ENCODE measurements around the gene ALKBH8. TPM values are rescaled to one million over a fixed set of nuclear protein-coding genes. Genes with fewer than 3 reads are reported as not detected.
"Not testable (repeated sequence)": the region's sequence is repeated elsewhere in the genome, so short reads cannot be mapped to it uniquely, and the experiment has no call there.

Gene ALKBH8
- total and polyA plus RNA-seq, 2 of the 13 experiments (the other 11 are each of a cell fraction or from before 2014, with no cell fraction given) = 2.4 to 9.1 TPM

DNA sequence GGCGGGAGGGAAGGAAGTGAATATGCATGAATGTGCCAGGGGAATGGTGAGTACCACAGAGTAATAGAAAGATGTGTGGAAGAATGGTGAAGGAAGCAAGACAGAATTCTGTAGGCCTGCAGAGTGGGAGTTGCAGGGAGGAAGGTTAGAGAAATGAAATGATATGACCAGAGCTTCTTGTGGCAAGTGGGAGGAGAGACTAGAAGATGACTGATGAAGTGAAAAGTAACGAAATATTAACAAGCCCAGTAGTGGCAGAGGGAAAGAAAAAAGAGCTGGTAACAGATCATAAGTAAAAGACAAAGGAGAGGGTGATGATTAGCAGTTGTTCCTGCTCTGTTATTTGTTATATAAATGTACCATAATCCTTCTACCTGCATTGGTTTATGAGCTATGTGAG is 1.0 kb upstream of the ALKBH8 start (continued):
- no peak for TF ChIP-seq ZBTB7B (CRISPR knock-in tag; IDR thresholded peaks at IDR 0.05)

DNA sequence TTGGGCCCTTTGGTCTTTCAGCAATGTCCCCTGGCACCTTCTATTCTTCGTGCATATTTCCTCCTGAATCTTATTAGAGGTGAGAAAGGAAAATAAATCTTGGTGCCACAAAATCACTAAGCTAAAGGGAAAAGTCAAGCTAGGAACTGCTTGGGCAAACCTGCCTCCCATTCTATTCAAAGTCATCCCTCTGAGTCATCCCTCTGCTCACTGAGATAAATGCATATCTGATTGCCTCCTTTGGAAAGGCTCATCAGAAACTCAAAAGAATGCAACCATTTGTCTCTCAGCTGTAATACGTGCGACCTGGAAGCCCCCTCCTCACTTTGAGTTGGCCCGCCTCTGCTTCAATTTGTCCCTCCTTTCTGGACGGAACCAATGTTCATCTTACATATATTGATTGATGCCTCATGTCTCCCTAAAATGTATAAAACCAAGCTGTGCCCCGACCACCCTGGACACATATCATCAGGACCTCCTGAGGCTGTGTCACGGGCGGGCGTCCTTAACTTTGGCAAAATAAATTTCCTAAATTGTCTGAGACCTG is 493 bp upstream of the ALKBH8 start:
- Histone ChIP-seq H2AFZ (ENCODE audit: low read length) (peak overlapping the region; percentile 90), H3K9ac (ENCODE audit: insufficient read depth, low read depth, low read length) (peak overlapping the region; percentile 76), H3K4me1 (ENCODE audit: insufficient read depth, low read length) (peaks cover 19% of the 10 kb centered on the region), H3K4me2 (ENCODE audit: low read depth, low read length) (peak overlapping the region; percentile 90), H3K4me3 (replicated peaks in 1 of 3; ENCODE audit: insufficient read depth in 1 of 3, low read depth in 2 of 3, low read length in 3 of 3) (peak overlapping the region; percentile 81 to 96 (median 84)), H3K27ac (ENCODE audit: extremely low read length, insufficient read depth, low read length) (peak overlapping the region; percentile 67)
- in situ Hi-C loops (cut with HindIII; ENCODE audit: extremely low pct_ligation_motif_present, low pct_unique_long_range_greater_than_20kb) = loop anchor here (5.0 kb wide), 1 partner anchor 126 kb away; no protein-coding TSS in a partner anchor
- CTCF ChIA-PET (ENCODE audit: low intra/inter-chr PET ratio, low total read pairs); H3K9me3 ChIP-seq (ENCODE audit: low read length); BruUV-seq (replicated peaks); intact Hi-C loops (cut with micrococcal nuclease; ENCODE audit: unreplicated experiment); POLR2A ChIA-PET; DNase-seq (ENCODE audit: low spot score); H4K20me1 ChIP-seq (ENCODE audit: insufficient read depth, low read length); H3K36me3 ChIP-seq (replicated peaks in 1 of 2; ENCODE audit: control insufficient read depth in 1 of 2, insufficient read depth in 2 of 2, low read length in 2 of 2); H3K79me2 ChIP-seq (ENCODE audit: insufficient read depth, low read length); H3K27me3 ChIP-seq (ENCODE audit: control insufficient read depth in 1 of 2, insufficient read depth in 2 of 2, low read length in 2 of 2); ATAC-seq; FAIRE-seq: not testable (repeated sequence)
- 0 out of 2 replicates have a peak, but pooled peaks have one; percentile 12 for TF ChIP-seq ZFX (CRISPR knock-in tag; IDR thresholded peaks at IDR 0.05; ENCODE audit: low read depth)
- TF ChIP-seq ZNF263 (CRISPR knock-in tag; IDR thresholded peaks at IDR 0.05) = peak; percentile 90
- TF ChIP-seq, protein P1, sequence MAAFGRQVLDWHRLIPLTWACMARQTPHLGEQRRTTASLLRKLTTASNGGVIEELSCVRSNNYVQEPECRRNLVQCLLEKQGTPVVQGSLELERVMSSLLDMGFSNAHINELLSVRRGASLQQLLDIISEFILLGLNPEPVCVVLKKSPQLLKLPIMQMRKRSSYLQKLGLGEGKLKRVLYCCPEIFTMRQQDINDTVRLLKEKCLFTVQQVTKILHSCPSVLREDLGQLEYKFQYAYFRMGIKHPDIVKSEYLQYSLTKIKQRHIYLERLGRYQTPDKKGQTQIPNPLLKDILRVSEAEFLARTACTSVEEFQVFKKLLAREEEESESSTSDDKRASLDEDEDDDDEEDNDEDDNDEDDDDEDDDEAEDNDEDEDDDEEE (CRISPR knock-in tag; IDR thresholded peaks at IDR 0.05) = 0 out of 2 replicates have a peak, but pooled peaks have one; percentile 3
- 69% methylated on average over 9 of the region's 9 CpGs for WGBS (ENCODE audit: low lambda C conversion rate)

DNA sequence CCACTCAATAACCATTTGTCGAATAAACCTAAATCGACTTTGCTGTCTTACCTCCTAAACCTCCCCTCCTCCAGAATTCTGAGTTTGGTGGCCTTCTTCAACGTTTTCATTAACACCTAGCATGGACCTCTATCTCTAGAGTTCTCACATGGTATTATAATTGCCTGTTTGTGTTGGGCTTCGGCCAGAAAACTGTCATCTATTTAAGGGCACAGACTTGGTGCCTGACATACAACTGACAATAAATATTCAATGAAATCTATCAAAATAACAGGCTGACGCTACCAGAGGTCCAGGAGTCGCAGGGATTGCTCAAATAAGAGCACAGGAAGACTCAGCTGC is 687 bp downstream of the ALKBH8 start:
- H3K9me3 ChIP-seq (ENCODE audit: low read length) = no peaks in the 10 kb centered on the region
- no peaks in the 10 kb centered on the region; a peak in 1 of 5 replicates for H3K27me3 ChIP-seq (ENCODE audit: control insufficient read depth in 1 of 2, insufficient read depth in 2 of 2, low read length in 2 of 2)
- TSS peak; percentile 62 for BruUV-seq (replicated peaks)
- H3K4me1 ChIP-seq (ENCODE audit: insufficient read depth, low read length) = peaks cover 19% of the 10 kb centered on the region
- CTCF ChIA-PET (ENCODE audit: low intra/inter-chr PET ratio, low total read pairs) = interaction anchor here (2.5 kb wide), 1 partner anchor 125 kb away, joined by 19 read pairs; no protein-coding TSS in a partner anchor
- ATAC-seq (peak; percentile 3; the same call in 1 of the 3 replicates), DNase-seq (ENCODE audit: low spot score) (no peak), FAIRE-seq (no peak)
- H3K36me3 ChIP-seq (replicated peaks in 1 of 2; ENCODE audit: control insufficient read depth in 1 of 2, insufficient read depth in 2 of 2, low read length in 2 of 2) = 0 out of 5 replicates have a peak, but pooled peaks cover 0 to 5% of the 10 kb centered on the region in 2 experiments
- WGBS (ENCODE audit: low lambda C conversion rate) = 4% methylated on average over 6 of the region's 6 CpGs
- peak overlapping the region; percentile 90 for H2AFZ ChIP-seq (ENCODE audit: low read length)
- intact Hi-C loops (cut with micrococcal nuclease; ENCODE audit: unreplicated experiment) (loop anchor here (5.0 kb wide), 2 partner anchors 37 to 207 kb away; no protein-coding TSS in a partner anchor), in situ Hi-C loops (cut with HindIII; ENCODE audit: extremely low pct_ligation_motif_present, low pct_unique_long_range_greater_than_20kb) (loop anchor here (5.0 kb wide), 1 partner anchor 127 kb away; no protein-coding TSS in a partner anchor)
- H3K79me2 ChIP-seq (ENCODE audit: insufficient read depth, low read length) = peaks cover 6% of the 10 kb centered on the region
- POLR2A ChIA-PET = no interaction called here
- peak overlapping the region; percentile 76 for H3K9ac ChIP-seq (ENCODE audit: insufficient read depth, low read depth, low read length)
- peak overlapping the region; percentile 81 to 96 (median 84) for H3K4me3 ChIP-seq (replicated peaks in 1 of 3; ENCODE audit: insufficient read depth in 1 of 3, low read depth in 2 of 3, low read length in 3 of 3)
- peak overlapping the region; percentile 67 for H3K27ac ChIP-seq (ENCODE audit: extremely low read length, insufficient read depth, low read length)
- peak overlapping the region; percentile 90 for H3K4me2 ChIP-seq (ENCODE audit: low read depth, low read length)
- no peaks in the 10 kb centered on the region for H4K20me1 ChIP-seq (ENCODE audit: insufficient read depth, low read length)
- TF ChIP-seq GTF2F1 (IDR thresholded peaks at IDR 0.05; ENCODE audit: low read length) (no peak), ELF3 (CRISPR knock-in tag; IDR thresholded peaks at IDR 0.05) (no peak), BRCA1 (CRISPR knock-in tag; IDR thresholded peaks at IDR 0.05) (no peak), THAP8 (CRISPR knock-in tag; IDR thresholded peaks at IDR 0.05; ENCODE audit: borderline replicate concordance) (no peak), MAFF (IDR thresholded peaks at IDR 0.05; ENCODE audit: low read depth, low read length) (no peak), TFDP1 (CRISPR knock-in tag; IDR thresholded peaks at IDR 0.05; ENCODE audit: borderline replicate concordance) (0 out of 2 replicates have a peak, but pooled peaks have one; percentile 2), SKIL (CRISPR knock-in tag; IDR thresholded peaks at IDR 0.05; ENCODE audit: borderline replicate concordance) (no peak)
